WTC11 (cell line): ENCODE measurements around the gene CENPV.

Experiments used
- AFF4 ChIP-seq: sonication (generic); formaldehyde crosslinking; IDR thresholded peaks from 2 replicates; pipeline ENCODE4 v1.8.1; 2023; ENCODE audit warnings: mild to moderate bottlenecking, missing genetic modification reagents, borderline replicate concordance
- ATF1 ChIP-seq: sonication (generic); formaldehyde crosslinking; IDR thresholded peaks from 2 replicates; pipeline ENCODE4 v1.8.1; 2023; ENCODE audit warnings: mild to moderate bottlenecking, moderate library complexity, missing genetic modification reagents
- CBFB ChIP-seq: sonication (generic); formaldehyde crosslinking; IDR thresholded peaks from 2 replicates; pipeline ENCODE4 v1.8.1; 2022; ENCODE audit warnings: mild to moderate bottlenecking, low read depth, missing genetic modification reagents
- CREB1 ChIP-seq: sonication (generic); formaldehyde crosslinking; IDR thresholded peaks from 2 replicates; pipeline ENCODE4 v1.8.0; 2023; ENCODE audit warnings: mild to moderate bottlenecking, missing genetic modification reagents
- CTCF ChIP-seq: fragments of 200-600 bp; IDR thresholded peaks from 2 replicates; pipeline ENCODE4 v1.8.0; 2022; ENCODE audit warnings: antibody characterized with exemption
- HMGXB4 ChIP-seq: sonication (generic); formaldehyde crosslinking; IDR thresholded peaks from 2 replicates; pipeline ENCODE4 v1.8.1; 2023; ENCODE audit warnings: mild to moderate bottlenecking, moderate library complexity, missing genetic modification reagents
- NR2C2 ChIP-seq: sonication (generic); formaldehyde crosslinking; IDR thresholded peaks from 2 replicates; pipeline ENCODE4 v1.8.0; 2022; ENCODE audit warnings: mild to moderate bottlenecking, missing genetic modification reagents
- NR3C1 ChIP-seq: sonication (generic); formaldehyde crosslinking; conservative IDR thresholded peaks from 2 replicates; pipeline ENCODE4 v1.8.1; 2023; ENCODE audit warnings: low read depth, mild to moderate bottlenecking, missing genetic modification reagents
- SMAD4 ChIP-seq: sonication (generic); formaldehyde crosslinking; IDR thresholded peaks from 2 replicates; pipeline ENCODE4 v1.8.0; 2022; ENCODE audit warnings: mild to moderate bottlenecking, missing genetic modification reagents
- TEAD4 ChIP-seq: sonication (generic); formaldehyde crosslinking; IDR thresholded peaks from 2 replicates; pipeline ENCODE4 v1.8.0; 2022; ENCODE audit warnings: mild to moderate bottlenecking, missing genetic modification reagents
- ZNF121 ChIP-seq: sonication (generic); formaldehyde crosslinking; IDR thresholded peaks from 2 replicates; pipeline ENCODE4 v1.8.0; 2023; ENCODE audit warnings: missing genetic modification reagents
- TF ChIP-seq, protein P1 (sequence below): sonication (generic); formaldehyde crosslinking; IDR thresholded peaks from 2 replicates; pipeline ENCODE4 v1.8.1; 2022; ENCODE audit warnings: low read depth, missing genetic modification reagents, borderline replicate concordance
- TF ChIP-seq, protein P2 (sequence below): sonication (generic); formaldehyde crosslinking; IDR thresholded peaks from 2 replicates; pipeline ENCODE4 v1.8.1; 2022; ENCODE audit warnings: missing genetic modification reagents, borderline replicate concordance
- TF ChIP-seq, protein P3 (sequence below): sonication (generic); formaldehyde crosslinking; IDR thresholded peaks from 2 replicates; pipeline ENCODE4 v1.8.0; 2022; ENCODE audit warnings: mild to moderate bottlenecking, missing genetic modification reagents

DNA sequence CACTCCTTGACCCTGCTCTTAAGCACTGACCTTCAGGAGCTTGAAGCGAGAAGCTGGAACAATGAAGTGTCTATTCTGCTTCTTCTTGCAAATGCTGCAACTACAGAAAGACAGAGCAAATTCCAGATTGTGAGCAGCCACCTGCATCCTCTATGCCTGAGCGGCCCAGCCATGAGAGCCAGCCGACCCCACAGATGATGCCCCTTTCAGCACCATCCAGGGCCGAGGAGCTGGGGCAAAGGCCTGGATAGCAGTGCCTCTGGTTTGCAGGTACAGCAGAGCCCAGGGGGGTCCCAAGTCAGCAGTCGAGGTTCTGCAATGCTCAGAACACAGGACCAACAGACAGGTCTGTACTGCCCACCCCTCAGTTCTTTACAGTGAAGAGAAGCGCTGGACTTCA lies 4.7 kb downstream of the CENPV start:
- TF ChIP-seq CTCF: no peak
- TF ChIP-seq SMAD4: no peak
- TF ChIP-seq NR3C1 (CRISPR knock-in tag): no peak
- TF ChIP-seq NR2C2 (CRISPR knock-in tag): no peak
- TF ChIP-seq HMGXB4 (CRISPR knock-in tag): no peak
- TF ChIP-seq ATF1 (CRISPR knock-in tag): no peak
- TF ChIP-seq TEAD4 (CRISPR knock-in tag): no peak
- TF ChIP-seq AFF4 (CRISPR knock-in tag): no peak
- no peak for TF ChIP-seq CBFB (CRISPR knock-in tag)
- TF ChIP-seq, protein P1, sequence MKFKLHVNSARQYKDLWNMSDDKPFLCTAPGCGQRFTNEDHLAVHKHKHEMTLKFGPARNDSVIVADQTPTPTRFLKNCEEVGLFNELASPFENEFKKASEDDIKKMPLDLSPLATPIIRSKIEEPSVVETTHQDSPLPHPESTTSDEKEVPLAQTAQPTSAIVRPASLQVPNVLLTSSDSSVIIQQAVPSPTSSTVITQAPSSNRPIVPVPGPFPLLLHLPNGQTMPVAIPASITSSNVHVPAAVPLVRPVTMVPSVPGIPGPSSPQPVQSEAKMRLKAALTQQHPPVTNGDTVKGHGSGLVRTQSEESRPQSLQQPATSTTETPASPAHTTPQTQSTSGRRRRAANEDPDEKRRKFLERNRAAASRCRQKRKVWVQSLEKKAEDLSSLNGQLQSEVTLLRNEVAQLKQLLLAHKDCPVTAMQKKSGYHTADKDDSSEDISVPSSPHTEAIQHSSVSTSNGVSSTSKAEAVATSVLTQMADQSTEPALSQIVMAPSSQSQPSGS (CRISPR knock-in tag): no peak
- TF ChIP-seq, protein P2, sequence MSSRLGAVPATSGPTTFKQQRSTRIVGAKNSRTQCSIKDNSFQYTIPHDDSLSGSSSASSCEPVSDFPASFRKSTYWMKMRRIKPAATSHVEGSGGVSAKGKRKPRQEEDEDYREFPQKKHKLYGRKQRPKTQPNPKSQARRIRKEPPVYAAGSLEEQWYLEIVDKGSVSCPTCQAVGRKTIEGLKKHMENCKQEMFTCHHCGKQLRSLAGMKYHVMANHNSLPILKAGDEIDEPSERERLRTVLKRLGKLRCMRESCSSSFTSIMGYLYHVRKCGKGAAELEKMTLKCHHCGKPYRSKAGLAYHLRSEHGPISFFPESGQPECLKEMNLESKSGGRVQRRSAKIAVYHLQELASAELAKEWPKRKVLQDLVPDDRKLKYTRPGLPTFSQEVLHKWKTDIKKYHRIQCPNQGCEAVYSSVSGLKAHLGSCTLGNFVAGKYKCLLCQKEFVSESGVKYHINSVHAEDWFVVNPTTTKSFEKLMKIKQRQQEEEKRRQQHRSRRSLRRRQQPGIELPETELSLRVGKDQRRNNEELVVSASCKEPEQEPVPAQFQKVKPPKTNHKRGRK (CRISPR knock-in tag): no peak
- TF ChIP-seq, protein P3, sequence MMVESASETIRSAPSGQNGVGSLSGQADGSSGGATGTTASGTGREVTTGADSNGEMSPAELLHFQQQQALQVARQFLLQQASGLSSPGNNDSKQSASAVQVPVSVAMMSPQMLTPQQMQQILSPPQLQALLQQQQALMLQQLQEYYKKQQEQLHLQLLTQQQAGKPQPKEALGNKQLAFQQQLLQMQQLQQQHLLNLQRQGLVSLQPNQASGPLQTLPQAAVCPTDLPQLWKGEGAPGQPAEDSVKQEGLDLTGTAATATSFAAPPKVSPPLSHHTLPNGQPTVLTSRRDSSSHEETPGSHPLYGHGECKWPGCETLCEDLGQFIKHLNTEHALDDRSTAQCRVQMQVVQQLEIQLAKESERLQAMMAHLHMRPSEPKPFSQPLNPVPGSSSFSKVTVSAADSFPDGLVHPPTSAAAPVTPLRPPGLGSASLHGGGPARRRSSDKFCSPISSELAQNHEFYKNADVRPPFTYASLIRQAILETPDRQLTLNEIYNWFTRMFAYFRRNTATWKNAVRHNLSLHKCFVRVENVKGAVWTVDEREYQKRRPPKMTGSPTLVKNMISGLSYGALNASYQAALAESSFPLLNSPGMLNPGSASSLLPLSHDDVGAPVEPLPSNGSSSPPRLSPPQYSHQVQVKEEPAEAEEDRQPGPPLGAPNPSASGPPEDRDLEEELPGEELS (CRISPR knock-in tag): no peak
- TF ChIP-seq CREB1: no peak
- TF ChIP-seq ZNF121: no peak
